Right lobe of liver (tissue), 6 donors: Measurements from ENCODE around the gene GPX5. TPM values are rescaled to one million over a fixed set of nuclear protein-coding genes. Genes with fewer than 3 reads are reported as not detected.

ENCODE experiments used
- ATAC-seq, 4 donors: fragments of 200-7000 bp; cut with Tn5 transposase; one replicate each; pipeline ENCODE4 v1.9.1; 2020; ENCODE audit warnings: mild to moderate bottlenecking in 4 of 4, moderate library complexity in 4 of 4
- DNase-seq, 3 donors: peaks; one replicate each; pipeline ENCODE4 v3.0.0-alpha.2; 2020
- H3K27ac ChIP-seq, 3 donors: fragments of 200-600 bp; one replicate each; pipeline ENCODE4 v1.8.0; 2022
- H3K27me3 ChIP-seq, 2 donors: fragments of 200-600 bp; one replicate each; pipeline ENCODE4 v1.8.0; 2022
- H3K36me3 ChIP-seq, 4 donors: fragments of 200-600 bp; sonication (generic) in 1 of 4; one replicate each; pipeline versions ENCODE4 v1.5.1 to v1.8.0; 2017 to 2022; ENCODE audit warnings: control low read depth in 1 of 4
- H3K4me1 ChIP-seq, 4 donors: fragments of 200-600 bp; sonication (generic) in 1 of 4; one replicate each; pipeline versions ENCODE4 v1.5.1 to v1.8.0; 2017 to 2022; ENCODE audit warnings: control low read depth in 1 of 4
- H3K4me3 ChIP-seq, 3 donors: fragments of 200-600 bp; one replicate each; pipeline ENCODE4 v1.8.0; 2022
- H3K9me3 ChIP-seq, 4 donors: fragments of 200-600 bp; sonication (generic) in 1 of 4; one replicate each; pipeline versions ENCODE4 v1.5.1 to v1.8.0; 2017 to 2022; ENCODE audit warnings: control low read depth in 1 of 4
- POLR2A ChIP-seq: fragments of 450-650 bp; IDR thresholded peaks from one replicate; pipeline ENCODE4 v1.6.1; 2017; ENCODE audit warnings: antibody characterized with exemption, mild to moderate bottlenecking
- WGBS: methylation state at CpG from one replicate; pipeline ENCODE4 v1.1.6; 2018; ENCODE audit warnings: low coverage, low lambda C conversion rate; ENCODE audit not compliant: insufficient coverage; ENCODE audit errors: missing lambda C conversion rate; 5-methylcytosine and 5-hydroxymethylcytosine counted together
- intact Hi-C, 2 donors: fragments of 100-400 bp; cut with DNase I; formaldehyde crosslinking; loops; one replicate each; pipeline versions ENCODE4 v1.11.2 to v1.14.1; 2022
- long read RNA-seq: library from polyadenylated mRNA; unstranded; transcript quantifications from one replicate; pipeline ENCODE4 v2.0.0, GENCODE V29; 2019
- total RNA-seq, 6 experiments: library from RNA; depleted of rRNA in 2 of 6; stranded (reverse); fragments of >200 nt in 2 of 6; fragmentation: NEBNext Ultra II Directional in 3 of 6; extraction: Animal tissue kit (Norgen Biotek cat#: 25700) in 3 of 6; gene quantifications; one replicate each; pipeline versions ENCODE4 v1.1.0 to v1.2.4, GENCODE V29; 2016 to 2023
- TF ChIP-seq, protein P1 (sequence below), 4 donors: fragments of 200-600 bp in 3 of 4; fragments of 450-650 bp in 1 of 4; IDR thresholded peaks; one replicate each; pipeline versions ENCODE4 v1.5.1 to v1.8.0; 2016 to 2022; ENCODE audit warnings: antibody characterized with exemption in 4 of 4, mild to moderate bottlenecking in 2 of 4
- donor health status: DM: no; HTN: yes; CAD: no.
- donor health status: DM: no; HTN: no; CAD: no.
- donor health status: DM: no; HTN: no; CAD: no.
- donor health status: DM: no; HTN: yes; CAD: no.
- donor health status: DM: no; HTN: yes; CAD: no.

The GPX5 gene, protein sequence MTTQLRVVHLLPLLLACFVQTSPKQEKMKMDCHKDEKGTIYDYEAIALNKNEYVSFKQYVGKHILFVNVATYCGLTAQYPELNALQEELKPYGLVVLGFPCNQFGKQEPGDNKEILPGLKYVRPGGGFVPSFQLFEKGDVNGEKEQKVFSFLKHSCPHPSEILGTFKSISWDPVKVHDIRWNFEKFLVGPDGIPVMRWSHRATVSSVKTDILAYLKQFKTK
- not detected for total RNA-seq
- long read RNA-seq = 0 reads

GRCh38 chr6:28525496-28526039, at the start of gene GPX5:
GPX5 (plus strand) TSS chr6:28525881; CDS start chr6:28526014, 133 bp downstream.
- Histone ChIP-seq H3K36me3 (no peaks in the 10 kb centered on the region), H3K4me1 (no peaks in the 10 kb centered on the region), H3K27me3 (no peaks in the 10 kb centered on the region), H3K9me3 (no peaks in the 10 kb centered on the region), H3K27ac (no peak within 1 kb of the TSS), H3K4me3 (no peak within 1 kb of the TSS)
- TF ChIP-seq, protein P1, sequence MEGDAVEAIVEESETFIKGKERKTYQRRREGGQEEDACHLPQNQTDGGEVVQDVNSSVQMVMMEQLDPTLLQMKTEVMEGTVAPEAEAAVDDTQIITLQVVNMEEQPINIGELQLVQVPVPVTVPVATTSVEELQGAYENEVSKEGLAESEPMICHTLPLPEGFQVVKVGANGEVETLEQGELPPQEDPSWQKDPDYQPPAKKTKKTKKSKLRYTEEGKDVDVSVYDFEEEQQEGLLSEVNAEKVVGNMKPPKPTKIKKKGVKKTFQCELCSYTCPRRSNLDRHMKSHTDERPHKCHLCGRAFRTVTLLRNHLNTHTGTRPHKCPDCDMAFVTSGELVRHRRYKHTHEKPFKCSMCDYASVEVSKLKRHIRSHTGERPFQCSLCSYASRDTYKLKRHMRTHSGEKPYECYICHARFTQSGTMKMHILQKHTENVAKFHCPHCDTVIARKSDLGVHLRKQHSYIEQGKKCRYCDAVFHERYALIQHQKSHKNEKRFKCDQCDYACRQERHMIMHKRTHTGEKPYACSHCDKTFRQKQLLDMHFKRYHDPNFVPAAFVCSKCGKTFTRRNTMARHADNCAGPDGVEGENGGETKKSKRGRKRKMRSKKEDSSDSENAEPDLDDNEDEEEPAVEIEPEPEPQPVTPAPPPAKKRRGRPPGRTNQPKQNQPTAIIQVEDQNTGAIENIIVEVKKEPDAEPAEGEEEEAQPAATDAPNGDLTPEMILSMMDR (IDR thresholded peaks at IDR 0.05) = no peak
- no peak for TF ChIP-seq POLR2A
- WGBS = 56% methylated on average over 6 of the region's 10 CpGs
- ATAC-seq = peak in 1 of 4 donors; percentile 19
- intact Hi-C loops = no loop called here
- DNase-seq = no peak

DNA sequence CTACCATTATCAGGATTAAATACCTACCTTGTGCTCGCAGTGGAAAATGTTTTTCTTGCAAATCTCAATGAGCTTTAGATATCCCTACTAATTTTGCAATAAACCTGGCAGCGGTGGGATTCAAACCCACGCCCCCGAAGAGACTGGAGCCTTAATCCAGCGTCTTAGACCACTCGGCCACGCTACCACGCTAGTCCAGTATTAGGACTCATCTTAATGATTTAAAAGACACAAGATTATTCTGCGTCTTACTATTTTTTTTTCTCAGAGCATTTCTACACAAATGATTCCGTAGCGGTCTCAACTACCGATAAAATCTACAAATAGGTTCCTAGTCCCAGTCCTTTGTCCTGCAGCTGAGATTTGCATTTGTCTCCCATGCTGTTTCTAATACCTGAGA, 47.2 kb upstream of the GPX5 start:
- 36% methylated on average over 11 of the region's 12 CpGs for WGBS
- H3K27me3 ChIP-seq = peaks cover 0 to 15% of the 10 kb centered on the region in 2 donors

DNA sequence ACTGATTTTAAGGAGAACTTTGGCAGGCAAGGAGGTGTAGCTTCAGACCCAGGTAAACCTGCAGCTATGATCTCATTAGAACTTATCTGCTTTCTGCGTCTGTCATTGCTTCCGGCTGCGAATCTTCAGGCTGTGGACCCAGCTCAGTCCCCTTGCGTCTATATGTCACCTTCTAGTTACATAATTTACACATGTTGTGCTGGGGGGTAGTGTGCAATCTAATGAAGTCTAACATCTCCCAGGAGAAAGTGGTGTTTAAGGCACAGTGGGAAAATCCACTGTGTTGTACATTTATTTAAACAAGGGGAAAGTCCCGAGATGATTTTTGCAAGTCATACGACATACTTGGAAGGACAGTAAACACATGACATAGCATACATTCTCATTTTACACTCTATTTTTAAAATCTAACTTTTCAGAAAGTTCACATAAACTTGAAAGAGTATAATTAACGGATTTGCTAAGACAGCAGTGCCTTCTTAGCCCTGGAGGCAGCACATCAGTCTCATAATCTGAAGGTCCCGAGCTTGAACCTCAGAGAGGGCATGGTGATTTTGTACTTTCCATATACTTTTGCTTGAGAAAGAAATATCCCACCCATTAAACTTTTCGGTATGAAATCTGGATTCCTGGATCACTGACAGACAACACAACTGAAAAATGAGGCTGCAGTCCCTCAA, 45.3 kb upstream of the GPX5 start:
- TF ChIP-seq, protein P1 (IDR thresholded peaks at IDR 0.05) = no peak
- TF ChIP-seq POLR2A = no peak
- peaks cover 0 to 5% of the 10 kb centered on the region in 2 donors for H3K27me3 ChIP-seq
- H3K9me3 ChIP-seq = no peaks in the 10 kb centered on the region
- intact Hi-C loops = no loop called here
- no peak for ATAC-seq
- 42% methylated on average over 9 of the region's 9 CpGs for WGBS
- DNase-seq = no peak
- H3K36me3 ChIP-seq = no peaks in the 10 kb centered on the region
- H3K4me3 ChIP-seq = no peak overlapping the region
- H3K4me1 ChIP-seq = no peaks in the 10 kb centered on the region
- H3K27ac ChIP-seq = no peak overlapping the region

More for the DNA sequence above, 47.2 kb upstream of the GPX5 start:
- TF ChIP-seq, protein P1 (IDR thresholded peaks at IDR 0.05) = no peak
- TF ChIP-seq POLR2A = no peak
- H3K9me3 ChIP-seq = no peaks in the 10 kb centered on the region
- H3K4me3 ChIP-seq = no peak overlapping the region
- intact Hi-C loops = no loop called here
- DNase-seq (no peak), ATAC-seq (no peak)
- no peaks in the 10 kb centered on the region for H3K36me3 ChIP-seq
- no peaks in the 10 kb centered on the region for H3K4me1 ChIP-seq
- H3K27ac ChIP-seq = no peak overlapping the region

DNA sequence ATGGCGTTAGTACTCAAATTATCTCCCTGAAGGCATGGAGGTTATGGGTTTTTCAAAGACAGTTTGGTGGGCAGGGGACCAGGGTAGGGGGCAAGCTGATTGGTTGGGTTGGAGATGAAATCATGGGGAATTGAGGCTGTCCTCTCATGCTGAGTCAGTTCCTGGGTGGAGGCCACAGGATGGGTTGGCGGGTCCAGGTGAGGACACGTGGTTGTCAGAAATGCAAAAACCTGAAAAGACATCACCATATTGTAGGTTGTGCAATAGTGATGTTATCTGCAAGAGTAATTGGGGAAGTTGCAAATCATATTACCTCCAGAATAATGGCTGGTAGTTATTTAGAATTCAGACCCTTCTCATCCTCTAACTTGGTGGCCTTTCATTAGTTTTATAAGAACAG, 40.2 kb upstream of the GPX5 start:
- TF ChIP-seq, protein P1 (IDR thresholded peaks at IDR 0.05) = no peak
- TF ChIP-seq POLR2A = no peak
- no peaks in the 10 kb centered on the region for H3K36me3 ChIP-seq
- H3K9me3 ChIP-seq = no peaks in the 10 kb centered on the region
- peaks cover 0 to 4% of the 10 kb centered on the region in 2 donors for H3K27me3 ChIP-seq
- H3K4me1 ChIP-seq = no peaks in the 10 kb centered on the region
- ATAC-seq = no peak
- intact Hi-C loops = no loop called here
- no peak for DNase-seq
- H3K27ac ChIP-seq = no peak overlapping the region
- WGBS = 66% methylated on average over 3 of the region's 3 CpGs
- H3K4me3 ChIP-seq = no peak overlapping the region
